Cerebellar nuclear complex (tissue), 1 donor: ENCODE data around the gene CAPN3.

ENCODE experiments used
- DNase-seq, 2 experiments: peaks; one replicate each; lab custom pipeline; 2025; lab: John Stamatoyannopoulos, UW

The CAPN3 gene

DNA sequence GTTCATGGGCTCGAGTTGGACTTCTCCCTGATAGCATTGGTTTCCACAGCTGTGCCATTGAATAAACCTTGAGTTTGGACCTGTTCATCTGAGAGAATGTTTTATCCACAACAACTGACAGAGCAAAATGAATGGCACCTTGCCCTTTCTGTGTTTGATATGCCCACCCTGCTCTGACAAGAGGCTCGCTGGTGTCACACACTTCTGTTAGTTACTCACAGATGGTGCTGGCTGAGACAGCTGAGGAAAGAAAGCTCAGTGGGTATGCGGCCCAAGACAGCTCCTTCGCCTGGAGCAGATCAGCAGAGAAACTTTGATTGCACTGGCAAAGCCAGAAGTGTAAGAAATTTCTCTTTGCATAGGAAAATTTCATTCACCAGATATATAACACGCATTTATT, 2.5 kb upstream of the CAPN3 start:
- no peak for DNase-seq

DNA sequence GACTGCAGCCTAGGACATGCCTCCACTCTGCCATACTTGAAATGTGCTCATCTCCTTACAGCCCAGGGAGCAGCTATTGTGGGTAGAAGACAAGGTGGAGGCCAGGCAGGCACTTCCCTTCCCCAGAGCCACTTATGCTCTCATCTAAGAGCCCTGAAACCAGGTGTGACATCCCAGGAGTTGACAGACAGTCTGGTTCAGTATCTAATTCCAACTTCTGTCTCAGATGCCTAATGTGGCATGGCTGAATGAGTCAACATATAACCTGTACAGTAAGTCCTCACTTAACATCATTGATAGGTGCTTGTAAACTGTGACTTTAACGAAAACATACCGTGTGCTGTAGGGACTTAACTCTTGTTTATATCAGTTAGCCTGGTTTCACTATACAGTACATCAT, 1.2 kb upstream of the CAPN3 start:
- DNase-seq, result no peak

DNA sequence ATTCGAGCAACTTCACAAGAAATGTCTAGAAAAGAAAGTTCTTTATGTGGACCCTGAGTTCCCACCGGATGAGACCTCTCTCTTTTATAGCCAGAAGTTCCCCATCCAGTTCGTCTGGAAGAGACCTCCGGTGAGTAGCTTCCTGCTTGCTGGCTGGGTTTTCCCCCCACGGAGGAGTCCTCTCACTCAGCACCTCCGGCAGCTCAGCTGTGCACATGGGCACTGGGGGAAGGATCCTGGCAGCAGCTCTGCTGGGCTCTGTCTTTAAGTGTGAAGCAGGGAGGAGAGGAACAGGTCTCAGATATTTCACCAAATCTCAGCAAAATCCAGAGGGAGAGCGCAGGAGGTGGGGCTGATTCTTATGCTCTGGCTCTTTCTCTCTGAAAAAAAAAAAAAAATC, 684 bp downstream of the CAPN3 start:
- no peak for DNase-seq

DNA sequence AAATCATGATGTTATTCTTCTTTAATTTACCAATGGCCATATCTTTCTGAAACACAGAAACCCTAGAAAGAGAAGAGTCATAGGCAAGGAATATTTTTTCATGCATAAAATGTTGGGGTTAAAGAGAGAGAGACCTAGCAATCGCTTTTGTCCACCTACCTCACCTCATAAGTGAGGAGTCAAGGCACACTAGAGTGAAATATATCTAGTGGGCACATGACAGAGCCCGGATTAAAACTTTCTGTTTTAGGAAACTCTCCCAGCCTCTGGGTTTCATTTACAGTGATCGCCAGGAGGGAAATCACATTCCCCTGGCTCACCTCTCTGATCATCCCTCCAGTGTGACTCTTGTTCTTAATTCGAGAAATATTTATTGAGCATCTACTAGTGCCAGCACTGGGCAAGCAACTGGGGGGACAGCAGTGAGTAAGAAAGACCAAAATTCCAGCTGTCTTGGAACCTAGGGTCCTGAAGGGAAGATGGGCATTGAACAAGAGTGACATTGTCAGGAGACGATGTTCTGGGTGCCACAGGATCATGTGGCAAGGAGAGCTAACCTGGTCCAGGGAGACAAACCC, 1.3 kb downstream of the CAPN3 start:
- DNase-seq, result no peak

DNA sequence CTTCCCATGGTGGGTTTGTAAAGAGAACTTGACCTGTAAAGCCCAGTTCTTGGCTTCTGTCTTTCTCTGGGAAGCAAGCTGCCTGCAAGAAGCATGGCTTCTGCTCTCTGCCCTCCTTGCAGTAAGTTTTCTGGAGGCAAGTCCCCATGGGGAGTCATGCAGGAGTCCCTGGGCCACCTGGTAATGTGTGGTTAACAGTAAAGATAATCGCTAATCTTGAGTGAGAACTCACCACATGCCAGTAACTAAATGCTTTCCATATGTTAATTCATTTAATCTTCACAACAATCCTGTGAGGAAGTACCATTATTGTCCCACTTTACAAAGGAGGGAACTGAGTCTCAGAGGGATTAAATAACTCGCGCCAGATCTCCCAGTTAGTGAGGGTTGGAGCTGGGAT, 4.2 kb downstream of the CAPN3 start:
- no peak for DNase-seq

DNA sequence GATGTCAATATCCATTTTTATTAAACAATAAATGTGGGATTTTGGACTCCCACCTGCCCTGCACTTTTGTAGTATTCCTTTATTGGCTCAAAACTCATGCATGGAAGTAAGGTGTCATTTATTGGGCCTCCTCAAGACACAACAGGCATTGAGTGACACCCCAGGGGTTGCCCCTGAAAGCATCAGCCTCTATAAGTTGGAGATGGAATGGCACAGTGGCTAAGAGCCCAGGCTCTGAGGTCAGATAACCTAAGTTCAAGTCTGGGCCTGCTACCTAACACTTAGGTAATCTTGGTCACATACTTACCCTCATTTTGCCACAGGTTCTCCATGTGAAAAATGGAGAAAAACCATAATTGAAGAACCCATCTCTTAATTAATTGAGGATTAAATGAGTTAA, 4.6 kb downstream of the CAPN3 start:
- DNase-seq, result no peak

DNA sequence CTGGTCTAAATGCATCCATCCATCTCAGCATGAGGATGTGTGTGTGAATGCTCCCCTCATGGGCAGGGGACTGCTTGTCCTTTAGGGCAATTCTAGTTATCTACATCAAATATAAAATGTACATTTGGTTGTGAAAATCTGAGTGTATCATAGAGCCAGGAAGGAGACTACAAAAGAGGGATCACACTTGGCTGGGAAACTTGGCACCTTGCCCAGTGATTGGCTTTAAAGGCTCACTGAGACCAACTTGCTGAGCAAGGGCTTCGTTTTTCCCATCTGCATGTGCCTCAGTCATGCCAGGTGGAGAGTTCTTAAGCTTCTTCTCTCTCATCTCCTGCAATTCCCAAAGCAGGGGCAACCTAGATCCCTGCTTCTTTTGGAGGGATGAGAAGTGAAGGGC, 5.2 kb downstream of the CAPN3 start:
- DNase-seq, result no peak

DNA sequence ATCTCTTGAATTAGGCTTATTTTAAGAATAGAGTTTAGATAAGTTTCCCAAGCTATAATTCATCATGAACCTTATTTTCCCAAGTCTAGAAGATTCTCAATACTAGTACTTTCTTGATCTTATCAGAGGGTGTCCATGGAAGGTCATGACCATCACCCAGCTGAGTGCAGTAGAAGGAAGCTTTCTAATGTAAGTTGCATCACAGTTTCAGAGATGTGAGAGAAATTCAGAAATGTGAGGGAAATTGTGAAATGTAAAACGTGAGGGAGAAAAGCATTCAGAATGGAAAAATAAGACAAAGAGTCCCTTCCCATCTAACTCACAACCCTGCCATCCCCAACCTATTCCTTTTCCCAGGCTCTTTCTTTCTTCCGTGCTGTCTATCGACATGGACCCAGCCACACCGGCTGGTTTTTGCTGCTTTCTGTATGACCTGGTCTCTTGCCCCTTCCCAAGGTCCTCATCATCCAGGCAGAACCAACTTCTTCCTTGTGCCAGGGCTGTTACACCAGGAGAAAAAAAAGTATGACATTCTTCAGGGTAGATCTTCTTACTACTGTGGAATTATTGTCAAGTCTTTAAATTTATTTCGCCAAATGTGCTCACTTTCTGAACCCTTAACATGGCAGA, 6.7 kb downstream of the CAPN3 start:
- DNase-seq, result no peak

DNA sequence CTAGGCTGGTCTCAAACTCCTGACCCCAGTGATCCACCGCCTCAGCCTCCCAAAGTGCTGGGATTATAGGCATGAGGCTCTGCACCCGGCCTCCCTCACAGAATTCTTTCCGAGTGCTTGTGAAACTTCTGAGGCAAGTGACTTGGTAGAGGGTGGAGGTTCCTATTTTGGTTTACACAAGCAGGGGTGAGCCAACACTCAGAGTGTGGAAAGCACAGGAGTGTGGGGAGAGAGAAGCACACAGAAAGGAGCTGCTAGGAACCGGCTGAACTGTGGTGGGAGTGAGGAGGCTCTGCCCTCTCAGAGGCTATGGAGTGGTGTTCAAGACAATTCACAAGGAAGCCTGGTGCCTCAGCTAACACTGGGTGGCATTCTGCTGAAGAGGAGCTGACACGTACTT, 7.7 kb downstream of the CAPN3 start:
- no peak for DNase-seq

DNA sequence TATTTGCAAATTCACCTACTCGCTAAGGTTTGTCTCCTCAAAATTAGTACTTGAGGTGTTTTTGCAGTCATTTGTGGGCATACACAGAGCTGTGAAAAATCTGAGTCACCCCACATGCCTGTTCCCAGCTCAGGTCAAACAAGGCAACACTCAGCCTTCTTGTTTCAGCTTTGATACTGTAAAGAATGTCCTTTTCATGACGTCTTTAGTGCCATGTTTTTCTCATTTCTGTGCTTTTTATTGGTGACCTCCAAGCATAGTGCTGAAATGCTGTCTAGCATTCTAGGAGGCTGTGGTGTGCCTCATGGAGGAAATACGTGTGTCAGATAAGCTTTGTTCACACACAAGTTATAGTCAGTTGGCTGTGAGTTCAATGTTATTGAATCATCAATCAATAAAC, 8.8 kb downstream of the CAPN3 start:
- DNase-seq, result no peak

DNA sequence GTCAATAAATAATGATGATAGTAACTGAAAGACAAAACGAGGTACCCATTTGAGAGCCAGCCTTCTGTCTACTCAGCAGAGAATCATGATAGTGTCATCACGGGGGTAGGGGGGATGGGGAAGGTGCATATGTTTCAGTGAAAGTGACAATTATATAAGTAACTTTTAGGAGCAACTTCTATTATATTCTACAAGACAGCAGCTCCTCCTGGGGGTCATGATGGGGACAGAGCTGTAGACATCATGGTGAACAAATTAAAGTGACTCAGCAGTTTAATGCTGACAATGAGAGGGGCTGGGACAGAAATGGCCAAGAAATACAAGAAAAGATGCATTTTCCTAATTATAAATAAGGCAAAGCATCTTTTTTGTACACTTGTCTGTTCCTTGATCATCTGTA, 11.8 kb downstream of the CAPN3 start:
- DNase-seq, result no peak

DNA sequence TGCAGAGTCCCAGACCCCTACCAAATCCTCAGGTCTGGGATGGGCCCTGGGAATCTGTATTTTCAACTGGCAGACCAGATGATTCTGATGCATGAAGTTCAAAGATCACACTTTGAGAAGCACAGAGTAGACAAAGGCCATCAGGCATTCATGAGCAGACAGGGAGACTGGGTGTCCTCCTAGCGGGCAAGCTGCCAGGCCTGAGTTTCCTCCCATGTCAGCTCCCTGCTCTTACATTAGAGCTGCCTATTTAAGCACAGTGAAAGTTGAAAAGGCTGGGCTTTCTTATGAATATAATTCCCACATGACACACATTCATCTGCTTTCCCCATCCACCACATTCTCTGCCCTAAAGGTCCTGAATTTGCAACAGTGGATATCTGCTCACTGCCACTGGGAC, 14.0 kb downstream of the CAPN3 start:
- DNase-seq, result no peak

DNA sequence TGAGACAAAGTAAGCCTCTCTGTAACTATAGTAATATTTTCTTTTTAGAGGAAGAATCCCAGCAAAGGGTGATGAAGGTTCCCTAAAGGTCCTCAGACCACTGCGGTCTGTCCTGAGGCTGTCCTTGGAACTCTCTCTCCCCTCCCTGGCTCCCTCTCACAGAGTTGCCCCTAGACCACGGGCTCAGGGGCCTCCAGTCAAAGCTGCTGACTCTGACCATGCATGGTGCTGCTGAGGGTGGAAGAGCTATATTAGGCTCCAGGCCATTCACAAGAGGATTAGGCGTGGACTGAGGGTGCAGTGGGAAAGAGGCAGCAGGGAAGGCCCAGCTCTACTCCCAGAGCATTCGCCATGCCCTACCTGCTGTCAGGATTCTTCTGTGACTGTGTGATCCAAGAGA, 14.6 kb downstream of the CAPN3 start:
- no peak for DNase-seq

DNA sequence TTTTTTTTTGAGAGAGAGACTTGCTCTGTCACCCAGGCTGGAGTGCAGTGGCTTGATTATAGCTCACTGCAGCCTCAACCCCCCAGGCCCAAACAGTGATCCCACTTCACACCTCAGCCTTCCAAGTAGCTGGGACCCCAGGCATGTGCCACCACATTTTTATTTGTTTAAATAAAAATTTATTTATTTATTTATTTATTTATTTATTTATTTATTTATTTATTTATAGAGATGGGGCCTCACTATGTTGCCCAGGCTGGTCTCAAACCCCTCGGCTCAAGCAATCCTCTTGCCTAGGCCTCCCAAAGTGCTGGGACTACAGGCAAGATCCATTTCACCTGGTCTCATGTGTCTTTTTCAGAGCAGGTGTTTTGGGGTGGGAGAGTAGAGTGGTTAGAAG, 15.5 kb downstream of the CAPN3 start:
- no peak for DNase-seq

DNA sequence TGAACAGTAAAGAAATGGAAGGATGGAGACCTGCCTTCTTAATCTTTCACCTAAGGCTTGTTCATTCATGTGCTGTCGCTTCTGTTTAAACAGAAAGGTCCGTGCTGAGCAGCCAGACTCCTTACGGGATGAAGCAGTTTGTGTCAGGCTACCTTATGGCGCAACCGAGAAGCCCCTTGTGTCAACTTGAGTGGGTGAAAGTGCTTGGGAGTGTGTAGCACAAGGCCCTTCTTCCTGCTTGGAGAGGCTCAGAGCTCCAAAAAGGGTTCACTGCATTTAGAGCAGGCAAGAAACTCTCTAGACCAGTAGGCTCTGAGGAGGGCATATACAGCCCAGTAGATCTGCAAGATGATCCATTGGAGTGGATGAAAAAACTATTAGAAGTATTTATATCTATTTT, 16.0 kb downstream of the CAPN3 start:
- DNase-seq, result no peak

DNA sequence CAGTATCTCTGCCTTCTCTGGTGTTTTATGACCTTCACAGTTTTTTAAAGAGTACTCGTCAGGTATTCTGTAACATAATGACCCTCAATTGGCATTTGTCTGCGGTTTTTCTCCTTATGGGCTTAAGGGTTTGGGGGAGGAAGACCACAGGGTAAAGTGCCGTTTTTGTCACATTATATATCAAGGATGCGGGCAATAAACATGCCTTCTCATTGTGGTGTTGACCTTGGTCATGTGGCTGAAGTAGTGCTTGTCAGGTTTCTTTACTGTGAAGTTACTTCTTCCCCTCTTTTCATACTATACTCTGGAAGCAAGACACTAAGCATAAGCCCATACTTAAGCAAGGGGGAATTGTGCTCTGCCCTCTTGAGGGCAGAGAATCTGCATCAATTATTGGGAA, 16.6 kb downstream of the CAPN3 start:
- no peak for DNase-seq

DNA sequence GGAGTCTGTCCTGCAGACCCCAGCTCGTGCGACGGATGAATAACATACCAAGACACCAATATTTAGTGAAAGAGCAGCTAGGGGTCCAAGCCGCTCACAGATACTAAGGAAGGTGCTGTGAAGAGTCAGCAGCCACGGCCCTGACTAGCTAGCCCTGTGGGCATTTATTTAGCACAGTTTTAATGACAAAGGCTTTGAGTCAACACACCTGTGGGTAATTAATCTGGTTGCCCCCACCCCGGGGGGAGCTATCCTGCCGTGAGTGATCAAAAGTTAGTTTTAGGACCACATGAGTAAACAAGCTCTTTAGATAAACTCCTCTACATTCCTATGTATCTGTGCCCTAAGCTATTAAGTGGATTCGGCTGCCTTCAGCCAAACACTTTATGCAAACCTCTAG, 18.7 kb downstream of the CAPN3 start:
- no peak for DNase-seq

DNA sequence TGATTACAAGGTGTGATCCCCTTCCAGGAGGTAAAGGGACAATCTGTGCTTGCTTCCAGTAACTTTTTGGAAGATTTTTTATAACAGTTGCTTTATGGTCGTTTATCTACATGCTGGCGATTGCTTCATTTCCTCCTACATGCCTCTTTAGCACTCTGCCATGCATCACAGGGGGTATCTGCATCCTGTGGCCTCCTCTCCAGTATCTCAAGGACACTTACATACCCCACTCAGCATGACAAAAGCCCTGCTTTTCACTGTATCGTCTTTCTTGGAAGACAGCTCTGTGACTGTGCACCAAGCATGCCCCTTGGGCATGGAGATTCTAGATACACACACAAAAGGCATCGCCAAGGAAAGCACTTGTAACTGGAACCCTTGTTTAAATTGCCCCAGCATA, 25.3 kb downstream of the CAPN3 start:
- DNase-seq, result no peak

DNA sequence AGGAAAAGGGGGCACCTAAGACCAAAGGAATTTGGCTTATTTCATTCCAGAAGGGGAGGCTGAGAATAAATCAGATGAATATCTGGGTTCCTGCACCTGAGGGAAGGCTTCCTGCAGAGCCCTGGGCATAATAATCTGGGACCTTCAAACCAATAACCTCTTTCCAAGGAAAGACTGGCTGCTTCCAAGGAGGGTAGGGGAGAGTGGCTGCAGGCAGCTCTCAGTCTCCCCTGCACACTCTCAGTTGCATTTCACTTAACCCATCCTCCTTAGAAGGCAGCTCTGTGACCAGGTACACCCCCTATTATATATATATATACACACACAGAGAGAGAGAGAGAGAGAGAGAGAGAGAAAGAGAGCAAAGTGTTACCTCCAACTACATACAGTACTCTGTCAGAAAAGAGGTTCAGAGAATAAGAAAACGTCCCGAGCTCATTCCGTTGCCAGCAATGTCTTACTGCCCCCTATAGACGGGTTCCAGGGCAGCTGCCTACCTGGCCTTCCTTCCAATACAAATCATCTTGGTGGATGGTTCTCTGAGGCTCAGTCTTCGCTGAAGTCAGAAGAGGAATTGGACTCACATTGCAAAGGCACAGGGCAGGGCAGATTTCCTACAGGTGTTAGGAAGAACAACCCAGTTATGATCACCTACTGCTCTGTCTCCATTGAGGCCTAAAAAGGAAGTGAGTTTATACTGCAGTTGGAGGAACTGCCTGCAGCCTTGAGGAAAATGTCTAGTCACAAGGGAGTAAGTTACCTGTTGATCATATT, 26.1 kb downstream of the CAPN3 start:
- DNase-seq, result no peak

DNA sequence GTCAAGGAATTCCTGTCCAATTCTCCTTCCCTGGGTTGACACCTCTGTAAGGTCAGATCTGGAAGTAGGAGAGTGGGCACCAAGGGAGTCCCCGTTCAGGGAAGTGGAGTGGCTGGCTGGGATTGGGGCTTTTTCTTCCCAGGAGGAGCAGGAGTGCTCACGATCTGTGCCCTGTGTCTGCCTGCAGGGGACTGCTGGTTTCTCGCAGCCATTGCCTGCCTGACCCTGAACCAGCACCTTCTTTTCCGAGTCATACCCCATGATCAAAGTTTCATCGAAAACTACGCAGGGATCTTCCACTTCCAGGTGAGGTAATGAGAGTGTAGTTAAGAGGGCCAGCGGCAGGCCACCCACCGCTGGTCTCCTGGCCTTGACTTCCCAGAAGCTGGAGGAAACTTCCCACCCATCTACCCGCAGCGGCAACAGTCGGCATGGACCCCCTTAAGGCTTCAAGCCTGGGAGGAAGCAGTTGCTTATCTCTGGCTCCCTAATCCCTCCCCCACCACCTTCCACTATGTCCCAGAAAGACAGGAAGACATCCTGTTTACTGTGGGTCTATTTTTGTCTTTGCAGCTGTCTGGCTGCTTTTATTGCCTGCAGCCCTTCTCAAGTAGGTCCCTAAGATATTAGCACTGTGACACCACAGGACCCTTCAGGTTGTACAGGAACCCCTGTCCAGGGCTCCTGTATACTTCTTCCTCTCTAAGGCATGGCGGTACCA, 26.8 kb downstream of the CAPN3 start:
- DNase-seq, result no peak

DNA sequence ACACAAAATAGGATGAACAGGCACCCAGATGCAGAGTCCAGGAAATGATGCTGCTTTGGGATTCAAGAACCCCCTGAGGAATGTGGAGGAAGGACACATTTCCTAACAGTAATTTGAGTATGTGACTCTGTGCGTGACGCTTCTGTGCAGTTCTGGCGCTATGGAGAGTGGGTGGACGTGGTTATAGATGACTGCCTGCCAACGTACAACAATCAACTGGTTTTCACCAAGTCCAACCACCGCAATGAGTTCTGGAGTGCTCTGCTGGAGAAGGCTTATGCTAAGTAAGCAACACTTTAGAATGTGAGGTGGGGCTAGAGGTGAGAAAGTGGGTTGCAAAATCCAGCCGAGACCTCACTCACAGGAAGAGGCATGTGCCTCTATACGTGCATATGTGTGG, 28.3 kb downstream of the CAPN3 start:
- DNase-seq, result no peak

DNA sequence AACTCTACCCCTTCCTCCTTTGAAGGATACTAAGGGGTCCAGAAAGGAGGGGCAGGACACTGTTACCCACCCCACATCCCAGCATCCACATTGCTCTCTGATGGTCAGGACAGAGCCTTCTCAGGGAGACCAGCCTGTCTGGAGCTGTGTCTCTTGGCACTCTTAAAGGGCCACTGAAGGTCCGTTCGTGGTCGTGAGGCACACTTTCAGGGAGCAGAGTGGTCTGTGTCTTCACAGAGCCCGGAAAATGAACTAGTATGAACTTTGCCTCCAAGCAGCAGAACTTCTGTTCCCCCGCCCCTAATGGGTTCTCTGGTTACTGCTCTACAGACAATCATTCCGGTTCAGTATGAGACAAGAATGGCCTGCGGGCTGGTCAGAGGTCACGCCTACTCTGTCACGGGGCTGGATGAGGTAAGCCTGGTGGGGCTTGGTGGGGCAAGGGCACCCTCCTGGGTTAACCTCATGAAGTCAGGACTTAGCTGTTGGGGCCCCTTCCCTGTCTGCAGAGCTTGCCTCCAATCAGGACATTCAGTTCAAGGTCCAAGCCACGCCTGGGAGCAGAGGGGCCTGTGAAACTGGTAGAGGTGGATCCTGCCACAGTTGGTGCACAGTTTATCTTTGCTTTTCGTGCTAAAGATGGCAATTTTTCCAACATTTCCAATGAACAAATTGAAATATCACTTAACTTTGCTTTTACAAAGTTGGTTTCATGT, 33.2 kb downstream of the CAPN3 start:
- DNase-seq, result no peak
